Measurements from ENCODE around the gene PRMT3.
"Not testable (repeated sequence)": the region's sequence is repeated elsewhere in the genome, so short reads cannot be mapped to it uniquely, and the experiment has no call there.

Gene PRMT3

GRCh38 chr11:20457934-20458680 lies 70.6 kb downstream of the PRMT3 start:
- DNase-seq = no peak

GRCh38 chr11:20458905-20459632 lies 71.6 kb downstream of the PRMT3 start:
- DNase-seq = no peak

- DNase-seq = no peak
Measured at GRCh38 chr11:20459865-20460264, 72.3 kb downstream of the PRMT3 start.

GRCh38 chr11:20464518-20464917 lies 77.0 kb downstream of the PRMT3 start:
- DNase-seq = no peak

GRCh38 chr11:20467487-20468185 lies 80.1 kb downstream of the PRMT3 start:
- no peak for DNase-seq

- DNase-seq = no peak
Measured at GRCh38 chr11:20470348-20470747, 82.8 kb downstream of the PRMT3 start.

- DNase-seq = not testable (repeated sequence)
Measured at GRCh38 chr11:20471929-20472328, 84.4 kb downstream of the PRMT3 start.

- no peak for DNase-seq
Measured at GRCh38 chr11:20474176-20474881, 86.8 kb downstream of the PRMT3 start.

GRCh38 chr11:20474882-20475517 lies 87.5 kb downstream of the PRMT3 start:
- DNase-seq = no peak

- DNase-seq = no peak
Measured at GRCh38 chr11:20477418-20478090, 90.0 kb downstream of the PRMT3 start.

- no peak for DNase-seq
Measured at GRCh38 chr11:20479513-20479912, 92.0 kb downstream of the PRMT3 start.

GRCh38 chr11:20483931-20484330 lies 96.4 kb downstream of the PRMT3 start:
- DNase-seq = no peak

GRCh38 chr11:20484416-20484815 lies 96.9 kb downstream of the PRMT3 start:
- DNase-seq = not testable (repeated sequence)

- DNase-seq = no peak
Measured at GRCh38 chr11:20488352-20488751, 100.8 kb downstream of the PRMT3 start.

GRCh38 chr11:20489948-20490347 lies 102.4 kb downstream of the PRMT3 start:
- DNase-seq = no peak

GRCh38 chr11:20493340-20493739 lies 105.8 kb downstream of the PRMT3 start:
- no peak for DNase-seq

- no peak for DNase-seq
Measured at GRCh38 chr11:20497124-20497792, 109.7 kb downstream of the PRMT3 start.

- DNase-seq = no peak
Measured at GRCh38 chr11:20501252-20501651, 113.7 kb downstream of the PRMT3 start.

- no peak for DNase-seq
Measured at GRCh38 chr11:20501971-20502370, 114.5 kb downstream of the PRMT3 start.

- DNase-seq = no peak
Measured at GRCh38 chr11:20511982-20512381, 124.5 kb downstream of the PRMT3 start.

- no peak for DNase-seq
Measured at GRCh38 chr11:20512869-20513268, 125.4 kb downstream of the PRMT3 start.

Data from activated naive CD4-positive, alpha-beta T cell treated with Interleukin-2 at 50 U/mL for 16 hours (primary cell).